Endothelial cell of umbilical vein (primary cell): ENCODE data around the gene RUSF1. TPM values are rescaled to one million over a fixed set of nuclear protein-coding genes. Genes with fewer than 3 reads are reported as not detected.

ENCODE experiments used
- BruUV-seq: library from RNA; stranded (reverse); fragments of 400-500 nt; replicated peaks from 2 replicates; lab custom pipeline; 2021; lab: Mats Ljungman, UMichigan
- CTCF ChIA-PET: fragments of 300-600, 350-600 bp; sonication (Branson Sonifier 250); formaldehyde crosslinking; loops from one replicate; lab custom pipeline; 2021; ENCODE audit warnings: antibody characterized with exemption, inconsistent platforms; lab: Charles Lee
- POLR2A ChIA-PET: fragments of 300-600, 350-600 bp; sonication (Branson Sonifier 250); formaldehyde crosslinking; loops from one replicate; lab custom pipeline; 2021; ENCODE audit warnings: antibody characterized with exemption, inconsistent platforms; lab: Charles Lee
- DNase-seq: peaks from one replicate; pipeline ENCODE4 v3.0.0-alpha.2; 2011; ENCODE audit warnings: low read depth, low spot score
- FAIRE-seq: peaks from 2 replicates; lab custom pipeline; 2011; peaks lifted over from hg19 to GRCh38; lab: Jason Lieb, UNC
- H2AFZ ChIP-seq: 2 replicates; pipeline ENCODE4 v1.6.0; 2012; ENCODE audit warnings: low read depth, low read length, control low read depth, inconsistent platforms
- H3K27ac ChIP-seq: 2 replicates; pipeline ENCODE4 v1.5.1; 2011; ENCODE audit warnings: low read depth, mild to moderate bottlenecking, control low read depth, low read length, moderate library complexity; ENCODE audit not compliant: insufficient read depth
- H3K27me3 ChIP-seq, 2 experiments: 2 replicates each; pipeline versions ENCODE4 v1.6.0 to v1.6.1; 2011; ENCODE audit warnings: low read length in 2 of 2, mixed read lengths in 1 of 2; ENCODE audit not compliant: control insufficient read depth in 2 of 2, insufficient read depth in 2 of 2
- H3K36me3 ChIP-seq, 2 experiments: 2 replicates in 1 of 2; 3 replicates in 1 of 2; pipeline ENCODE4 v1.5.1; 2011; ENCODE audit warnings: low read length in 2 of 2, mild to moderate bottlenecking in 1 of 2, moderate library complexity in 1 of 2; ENCODE audit not compliant: control insufficient read depth in 2 of 2, insufficient read depth in 2 of 2; ENCODE audit errors: extremely low read depth in 1 of 2
- H3K4me1 ChIP-seq: 3 replicates; pipeline ENCODE4 v1.5.1; 2011; ENCODE audit warnings: mild to moderate bottlenecking, low read length; ENCODE audit not compliant: control insufficient read depth, insufficient read depth; ENCODE audit errors: extremely low read depth
- H3K4me2 ChIP-seq: 2 replicates; pipeline ENCODE4 v1.6.1; 2011; ENCODE audit warnings: low read length, control low read depth, mixed read lengths; ENCODE audit not compliant: insufficient read depth
- H3K4me3 ChIP-seq, 3 experiments: fragments of 200-600 bp in 1 of 3; sonication (generic), shearing (Covaris generic) in 1 of 3; replicated peaks in 1 of 3; 2 replicates each; pipeline ENCODE4 v1.5.1; 2011 to 2016; ENCODE audit warnings: control low read depth in 3 of 3, low read length in 3 of 3, mild to moderate bottlenecking in 2 of 3, inconsistent platforms in 1 of 3, low read depth in 1 of 3, moderate library complexity in 1 of 3; ENCODE audit not compliant: insufficient read depth in 1 of 3
- H3K79me2 ChIP-seq: 2 replicates; pipeline ENCODE4 v1.6.0; 2012; ENCODE audit warnings: low read length, inconsistent platforms; ENCODE audit not compliant: control insufficient read depth, insufficient read depth
- H3K9ac ChIP-seq: replicated peaks from 2 replicates; pipeline ENCODE3; 2011; ENCODE audit warnings: low read length, control low read depth; ENCODE audit not compliant: insufficient read depth; ENCODE audit errors: extremely low read depth
- H3K9me1 ChIP-seq: replicated peaks from 3 replicates; pipeline ENCODE4 v1.6.0; 2011; ENCODE audit warnings: mild to moderate bottlenecking, low read length; ENCODE audit not compliant: control insufficient read depth, insufficient read depth; ENCODE audit errors: extremely low read depth
- H3K9me3 ChIP-seq: replicated peaks from 2 replicates; pipeline ENCODE4 v1.5.1; 2012; ENCODE audit warnings: low read length, inconsistent platforms; ENCODE audit not compliant: control insufficient read depth, insufficient read depth
- H4K20me1 ChIP-seq: replicated peaks from 2 replicates; pipeline ENCODE3; 2011; ENCODE audit warnings: mild to moderate bottlenecking, low read length; ENCODE audit not compliant: control insufficient read depth, insufficient read depth; ENCODE audit errors: extremely low read depth
- CTCF ChIP-seq, 2 donors: IDR thresholded peaks; 1 replicate in 1 of 2; 2 replicates in 1 of 2; pipeline ENCODE4 v1.5.1; 2011; ENCODE audit warnings: low read length in 2 of 2, mild to moderate bottlenecking in 2 of 2, moderate library complexity in 2 of 2, control low read depth in 1 of 2, inconsistent platforms in 1 of 2, low read depth in 1 of 2; ENCODE audit not compliant: insufficient read depth in 1 of 2; ENCODE audit errors: extremely low read depth in 1 of 2
- EZH2 ChIP-seq: IDR thresholded peaks from 2 replicates; pipeline ENCODE4 v1.6.1; 2012; ENCODE audit warnings: borderline replicate concordance, low read depth, mild to moderate bottlenecking, moderate library complexity, low read length, inconsistent platforms; ENCODE audit not compliant: severe bottlenecking
- FOS ChIP-seq: IDR thresholded peaks from 2 replicates; pipeline ENCODE4 v1.6.1; 2011; ENCODE audit warnings: mild to moderate bottlenecking, low read length, moderate library complexity, borderline replicate concordance; ENCODE audit not compliant: insufficient read depth
- GATA2 ChIP-seq: IDR thresholded peaks from 2 replicates; pipeline ENCODE4 v1.7.0; 2011; ENCODE audit warnings: low read depth, mild to moderate bottlenecking, moderate library complexity, mixed read lengths, low read length; ENCODE audit not compliant: insufficient read length, insufficient read depth
- JUN ChIP-seq: IDR thresholded peaks from 2 replicates; pipeline ENCODE4 v1.6.1; 2011; ENCODE audit warnings: borderline replicate concordance, low read depth; ENCODE audit not compliant: insufficient read length, insufficient read depth
- MAX ChIP-seq: IDR thresholded peaks from 2 replicates; pipeline ENCODE4 v1.6.1; 2011; ENCODE audit not compliant: insufficient read depth, insufficient read length
- MYC ChIP-seq: IDR thresholded peaks from one replicate; pipeline ENCODE4 v1.6.1; 2011; ENCODE audit warnings: mild to moderate bottlenecking, low read depth, low read length
- POLR2A ChIP-seq: IDR thresholded peaks from 2 replicates; pipeline ENCODE4 v1.6.1; 2012; ENCODE audit warnings: low read depth, mild to moderate bottlenecking, control low read depth, low read length
- POLR2AphosphoS5 ChIP-seq: IDR thresholded peaks from 2 replicates; pipeline ENCODE4 v1.6.1; 2012; ENCODE audit warnings: low read depth, mild to moderate bottlenecking, control low read depth, low read length, moderate library complexity; ENCODE audit not compliant: insufficient read depth
- dilution Hi-C: fragments of 300-500 bp; cut with MboI; formaldehyde crosslinking; loops from one replicate; pipeline ENCODE4 v1.15.0; 2019; ENCODE audit warnings: low sequenced_read_pairs; ENCODE audit not compliant: extremely low pct_ligation_motif_present
- intact Hi-C: fragments of 100-400 bp; cut with micrococcal nuclease; formaldehyde crosslinking; loops from one replicate; pipeline ENCODE4 v1.10.0; 2022
- polyA plus RNA-seq, 4 experiments: library from polyadenylated mRNA; depleted of rRNA in 3 of 4; stranded (reverse) in 3 of 4; unstranded in 1 of 4; fragments of >200 nt; gene quantifications; 2 replicates each; pipeline versions ENCODE4 v1.2.1 to v1.2.3, GENCODE V29; 2011 to 2012; ENCODE audit warnings: missing spikeins in 1 of 4
- total RNA-seq: library from RNA; stranded (reverse); gene quantifications from 2 replicates; pipeline ENCODE4 v1.2.3, GENCODE V29; 2021

RUSF1 gene
- total and polyA plus RNA-seq, 2 donors (not counting 3 experiments of a cell fraction or from before 2014, with no cell fraction given): 36.4 to 40.3 TPM

DNA sequence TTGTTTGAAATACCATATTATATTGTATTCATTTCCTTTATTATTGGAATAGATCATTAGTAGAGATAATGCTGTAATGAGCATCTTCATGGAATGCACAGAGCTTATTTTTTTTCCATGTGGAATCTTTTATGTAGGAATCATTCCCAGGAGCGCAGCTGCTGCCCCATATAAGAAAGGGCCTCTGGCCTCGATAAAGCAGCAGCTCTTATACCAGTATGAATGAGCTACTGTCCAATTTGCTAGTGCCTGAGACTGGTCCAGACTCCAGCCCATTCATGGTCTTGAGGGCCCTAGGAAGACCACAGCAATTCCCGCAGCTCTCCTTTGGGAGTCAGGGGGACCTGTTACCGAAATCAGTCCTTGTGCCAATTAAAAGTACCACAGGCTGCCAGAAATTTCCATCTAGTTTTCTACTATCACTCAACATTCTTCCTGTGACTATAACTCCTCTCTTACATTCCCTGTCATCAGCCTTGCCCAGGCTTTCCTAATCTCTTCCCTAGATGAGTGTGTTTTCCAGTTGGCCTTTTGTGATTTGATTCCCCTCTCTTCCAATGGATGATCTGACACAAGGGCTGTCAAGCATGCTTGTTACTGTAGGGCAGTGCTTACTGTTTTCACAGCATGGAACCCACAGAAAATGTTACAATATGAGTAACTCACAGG, 67.5 kb downstream of the RUSF1 start:
- Histone ChIP-seq H3K36me3 (no peaks in the 10 kb centered on the region), H3K79me2 (no peaks in the 10 kb centered on the region), H2AFZ (no peak overlapping the region), H3K27me3 (peaks cover 3 to 11% of the 10 kb centered on the region in 2 experiments), H3K4me2 (no peak overlapping the region), H3K9me3 (no peaks in the 10 kb centered on the region), H3K27ac (no peak overlapping the region), H4K20me1 (no peaks in the 10 kb centered on the region), H3K4me1 (no peaks in the 10 kb centered on the region), H3K9ac (no peak overlapping the region), H3K4me3 (no peak overlapping the region), H3K9me1 (no peaks in the 10 kb centered on the region)
- peak; percentile 15 for FAIRE-seq
- POLR2A ChIA-PET: no interaction called here
- TF ChIP-seq POLR2A (no peak), FOS (no peak), MYC (no peak), JUN (no peak), POLR2AphosphoS5 (no peak), CTCF (IDR thresholded peaks at IDR 0.05; ENCODE audit: extremely low read depth in 1 of 2, insufficient read depth in 1 of 2, low read depth in 1 of 2, low read length in 2 of 2) (no peak), GATA2 (no peak), MAX (no peak), EZH2 (no peak)
- intact Hi-C loops (loop anchor here (1.0 to 5.0 kb wide), 3 partner anchors 257 to 427 kb away; partner anchors contain the start of gene KAT8), dilution Hi-C loops (no loop called here)
- CTCF ChIA-PET: interaction anchor here (1.2 to 2.4 kb wide), 3 partner anchors 10 to 456 kb away, joined by 3 to 7 read pairs (median 6); no protein-coding TSS in a partner anchor
- DNase-seq: no peak
- no TSS peak for BruUV-seq
